ENCODE data around the gene DUS2. TPM values are rescaled to one million over a fixed set of nuclear protein-coding genes. Genes with fewer than 3 reads are reported as not detected.
"Not testable (repeated sequence)": the region's sequence is repeated elsewhere in the genome, so short reads cannot be mapped to it uniquely, and the experiment has no call there.

DUS2 gene
- total RNA-seq, 4 donors from 2014 or later: 10.0 to 14.1 (median 12.9) TPM

DNA sequence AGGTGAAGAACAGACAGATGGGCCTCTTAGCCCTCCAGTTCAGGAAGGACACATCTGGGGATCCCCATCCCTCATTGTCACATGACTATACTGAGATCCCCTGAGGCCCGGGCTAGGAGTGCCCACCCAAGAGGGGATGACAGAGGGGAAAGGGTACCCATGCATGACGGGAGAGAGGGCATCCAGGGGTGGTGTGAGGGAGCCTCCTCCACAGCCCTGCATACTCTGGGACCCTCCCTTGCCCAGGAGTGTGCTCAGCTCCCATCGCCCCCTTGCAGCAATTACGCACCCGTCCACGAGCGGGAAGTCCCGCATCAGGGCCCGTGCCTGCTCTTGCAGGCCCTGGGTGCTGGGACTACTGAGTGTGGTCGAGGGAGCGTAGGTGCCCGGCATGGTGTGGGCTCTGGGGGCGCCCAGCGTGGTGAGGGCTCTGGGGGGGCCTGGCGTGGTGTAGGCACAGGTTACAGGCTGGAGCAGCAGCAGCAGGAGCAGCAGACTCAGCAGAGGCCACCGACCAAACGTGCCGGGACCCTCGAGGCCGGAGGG lies 30.4 kb upstream of the DUS2 start:
- H3K27ac ChIP-seq: peak overlapping the region in 1 of 3 donors; percentile 46
- intact Hi-C loops (cut with DNase I): loop anchor here (5.0 to 10.0 kb wide), 2 partner anchors 50 to 242 kb away; partner anchors contain the start of gene ESRP2

DNA sequence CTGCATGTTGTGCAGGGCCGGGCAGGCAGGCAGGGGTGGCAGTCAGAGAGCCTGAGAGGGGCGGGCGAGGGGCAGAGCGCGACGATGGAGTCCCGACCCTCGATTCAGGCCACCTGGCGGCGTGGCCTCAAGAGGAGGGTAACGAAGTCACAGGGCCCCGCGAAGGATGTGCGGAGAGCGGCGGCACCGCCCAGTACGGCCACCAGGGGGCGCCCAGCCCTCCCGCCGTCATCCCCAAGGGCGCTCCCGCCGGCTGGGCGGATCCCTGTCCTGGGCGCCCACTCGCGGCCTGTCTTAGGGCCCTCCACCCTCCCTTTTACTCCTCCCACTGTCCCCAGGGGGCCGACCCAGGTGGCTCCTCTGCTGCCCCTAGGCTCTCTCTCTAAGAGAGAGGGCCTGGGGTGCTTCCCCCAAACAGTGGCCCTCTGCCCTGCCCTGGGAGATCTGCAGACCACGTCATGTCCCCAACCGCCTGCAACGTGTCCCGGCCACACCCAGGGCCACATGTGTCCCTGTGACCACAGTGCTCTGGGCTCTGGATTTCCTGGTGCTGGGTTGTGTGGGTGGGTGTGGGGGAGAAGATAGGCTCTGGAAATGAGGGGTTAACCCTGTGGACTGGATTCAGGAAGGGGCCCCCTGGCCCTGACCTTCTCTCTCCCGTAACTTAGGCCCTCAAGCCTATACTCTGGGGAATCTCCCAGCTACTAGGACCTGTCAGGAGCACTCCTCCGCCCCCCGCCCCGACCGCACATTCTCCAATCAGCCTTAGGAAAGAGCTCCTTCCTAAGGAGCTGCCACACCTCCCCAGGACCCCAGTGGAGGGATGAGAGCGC lies 29.7 kb upstream of the DUS2 start:
- Histone ChIP-seq H3K9me3 (no peaks in the 10 kb centered on the region), H3K4me1 (peaks cover 10 to 11% of the 10 kb centered on the region in 2 donors), H3K27ac (peak overlapping the region in 2 of 3 donors; percentile 7 to 46), H3K27me3 (no peaks in the 10 kb centered on the region), H3K36me3 (no peaks in the 10 kb centered on the region), H3K4me3 (replicated peaks in 1 of 3) (peak overlapping the region in 1 of 3 donors; percentile 5)
- WGBS, 2 donors: 29 to 60% methylated on average over 1 to 21 of the region's 39 CpGs
- TF ChIP-seq, protein P1, sequence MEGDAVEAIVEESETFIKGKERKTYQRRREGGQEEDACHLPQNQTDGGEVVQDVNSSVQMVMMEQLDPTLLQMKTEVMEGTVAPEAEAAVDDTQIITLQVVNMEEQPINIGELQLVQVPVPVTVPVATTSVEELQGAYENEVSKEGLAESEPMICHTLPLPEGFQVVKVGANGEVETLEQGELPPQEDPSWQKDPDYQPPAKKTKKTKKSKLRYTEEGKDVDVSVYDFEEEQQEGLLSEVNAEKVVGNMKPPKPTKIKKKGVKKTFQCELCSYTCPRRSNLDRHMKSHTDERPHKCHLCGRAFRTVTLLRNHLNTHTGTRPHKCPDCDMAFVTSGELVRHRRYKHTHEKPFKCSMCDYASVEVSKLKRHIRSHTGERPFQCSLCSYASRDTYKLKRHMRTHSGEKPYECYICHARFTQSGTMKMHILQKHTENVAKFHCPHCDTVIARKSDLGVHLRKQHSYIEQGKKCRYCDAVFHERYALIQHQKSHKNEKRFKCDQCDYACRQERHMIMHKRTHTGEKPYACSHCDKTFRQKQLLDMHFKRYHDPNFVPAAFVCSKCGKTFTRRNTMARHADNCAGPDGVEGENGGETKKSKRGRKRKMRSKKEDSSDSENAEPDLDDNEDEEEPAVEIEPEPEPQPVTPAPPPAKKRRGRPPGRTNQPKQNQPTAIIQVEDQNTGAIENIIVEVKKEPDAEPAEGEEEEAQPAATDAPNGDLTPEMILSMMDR (IDR thresholded peaks at IDR 0.05): peak; percentile 82 to 99 (median 97)
- peak in 1 of 2 donors; percentile 15 for TF ChIP-seq POLR2A (IDR thresholded peaks at IDR 0.05)
- DNase-seq: peak; percentile 74
- intact Hi-C loops (cut with DNase I): loop anchor here (5.0 to 10.0 kb wide), 2 partner anchors 49 to 241 kb away; partner anchors contain the start of gene ESRP2

More for the DNA sequence above, 30.4 kb upstream of the DUS2 start:
- DNase-seq: no peak
- Histone ChIP-seq H3K36me3 (no peaks in the 10 kb centered on the region), H3K9me3 (no peaks in the 10 kb centered on the region), H3K4me1 (peaks cover 10 to 11% of the 10 kb centered on the region in 2 donors), H3K27me3 (no peaks in the 10 kb centered on the region), H3K4me3 (replicated peaks in 1 of 3) (no peak overlapping the region)
- WGBS, 2 donors: 53 to 65% methylated on average over 6 to 17 of the region's 20 CpGs
- TF ChIP-seq POLR2A (IDR thresholded peaks at IDR 0.05): no peak
- TF ChIP-seq, protein P1 (IDR thresholded peaks at IDR 0.05): no peak

DNA sequence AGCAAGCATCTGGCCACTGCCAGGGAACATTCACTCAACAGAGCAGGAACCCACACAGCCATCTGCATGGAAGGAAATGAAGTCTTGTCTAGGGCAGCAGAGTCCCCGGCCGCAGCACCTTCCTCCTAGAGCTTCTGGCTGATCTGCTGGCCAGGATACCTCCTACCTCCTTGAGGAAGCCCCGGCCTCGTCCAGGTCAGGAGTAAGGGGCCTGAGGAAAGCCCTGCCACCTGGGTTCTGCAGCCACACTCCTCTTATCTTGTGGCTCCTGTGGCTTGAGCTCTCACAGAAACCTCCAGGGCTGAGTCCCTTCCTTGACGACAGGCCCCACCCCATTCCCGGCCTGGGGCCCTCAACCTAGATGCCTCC lies 29.1 kb upstream of the DUS2 start:
- DNase-seq; H3K27me3 ChIP-seq; H3K36me3 ChIP-seq; H3K4me3 ChIP-seq (replicated peaks in 1 of 3); H3K9me3 ChIP-seq: not testable (repeated sequence)
- H3K27ac ChIP-seq: peak overlapping the region in 1 of 3 donors; percentile 46
- intact Hi-C loops (cut with DNase I): loop anchor here (5.0 to 10.0 kb wide), 2 partner anchors 48 to 241 kb away; partner anchors contain the start of gene ESRP2
- peaks cover 10 to 11% of the 10 kb centered on the region in 2 donors for H3K4me1 ChIP-seq
- WGBS, 2 donors: 73 to 78% methylated on average over 3 to 4 of the region's 6 CpGs

DNA sequence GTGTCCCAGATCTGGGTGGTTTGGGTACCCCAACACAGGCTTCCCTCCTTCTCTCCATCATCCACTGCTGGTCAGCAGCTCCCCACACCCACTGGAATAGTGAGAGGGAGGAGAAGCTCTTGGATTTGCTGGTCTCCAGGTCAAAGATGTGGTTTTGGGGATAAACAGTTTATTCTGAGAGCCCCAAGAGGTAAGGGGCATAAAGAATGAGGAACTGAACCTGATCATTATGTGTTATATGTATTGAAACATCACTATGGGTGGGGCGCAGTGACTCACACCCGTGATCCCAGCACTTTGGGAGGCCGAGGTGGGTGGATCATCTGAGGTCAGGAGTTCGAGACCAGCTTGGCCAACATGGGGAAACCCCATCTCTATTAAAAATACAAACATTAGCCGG lies 27.7 kb upstream of the DUS2 start:
- H3K4me1 ChIP-seq: peaks cover 10 to 11% of the 10 kb centered on the region in 2 donors
- H3K27ac ChIP-seq: no peak overlapping the region
- 74 to 86% methylated on average over 5 of the region's 5 CpGs for WGBS, 2 donors
- no peaks in the 10 kb centered on the region for H3K36me3 ChIP-seq
- no peaks in the 10 kb centered on the region for H3K27me3 ChIP-seq
- H3K4me3 ChIP-seq (replicated peaks in 1 of 3): no peak overlapping the region
- no peak for TF ChIP-seq POLR2A (IDR thresholded peaks at IDR 0.05)
- TF ChIP-seq, protein P1 (IDR thresholded peaks at IDR 0.05): no peak
- DNase-seq: no peak
- no peaks in the 10 kb centered on the region for H3K9me3 ChIP-seq
- intact Hi-C loops (cut with DNase I): loop anchor here (10.0 kb wide), 1 partner anchor 239 kb away; the partner anchor contains the start of gene ESRP2

DNA sequence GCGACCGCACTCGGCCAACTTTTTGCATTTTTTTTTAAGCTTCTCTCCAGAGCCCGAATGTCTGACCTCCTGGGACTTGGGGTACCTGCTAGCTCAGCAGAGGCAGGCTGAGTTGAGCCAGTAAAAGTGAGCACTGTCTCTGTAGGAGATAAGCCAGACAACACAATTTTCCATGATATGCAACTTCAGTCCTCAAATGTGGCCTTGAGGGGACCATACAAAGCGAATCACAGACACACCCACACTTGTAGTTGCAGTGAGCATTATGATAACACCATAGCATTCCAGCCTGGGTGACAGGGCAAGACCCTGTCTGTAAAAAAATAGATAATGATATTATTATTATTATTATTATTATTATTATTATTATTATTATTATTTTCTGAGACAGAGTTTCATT lies 26.4 kb upstream of the DUS2 start:
- Histone ChIP-seq H3K27ac (no peak overlapping the region), H3K9me3 (no peaks in the 10 kb centered on the region), H3K36me3 (no peaks in the 10 kb centered on the region), H3K27me3 (no peaks in the 10 kb centered on the region), H3K4me1 (peaks cover 10 to 11% of the 10 kb centered on the region in 2 donors), H3K4me3 (replicated peaks in 1 of 3) (no peak overlapping the region)
- TF ChIP-seq, protein P1 (IDR thresholded peaks at IDR 0.05): no peak
- TF ChIP-seq POLR2A (IDR thresholded peaks at IDR 0.05): no peak
- intact Hi-C loops (cut with DNase I): loop anchor here (10.0 kb wide), 1 partner anchor 238 kb away; the partner anchor contains the start of gene ESRP2
- WGBS, 2 donors: 90 to 95% methylated on average over 5 of the region's 5 CpGs
- no peak for DNase-seq

DNA sequence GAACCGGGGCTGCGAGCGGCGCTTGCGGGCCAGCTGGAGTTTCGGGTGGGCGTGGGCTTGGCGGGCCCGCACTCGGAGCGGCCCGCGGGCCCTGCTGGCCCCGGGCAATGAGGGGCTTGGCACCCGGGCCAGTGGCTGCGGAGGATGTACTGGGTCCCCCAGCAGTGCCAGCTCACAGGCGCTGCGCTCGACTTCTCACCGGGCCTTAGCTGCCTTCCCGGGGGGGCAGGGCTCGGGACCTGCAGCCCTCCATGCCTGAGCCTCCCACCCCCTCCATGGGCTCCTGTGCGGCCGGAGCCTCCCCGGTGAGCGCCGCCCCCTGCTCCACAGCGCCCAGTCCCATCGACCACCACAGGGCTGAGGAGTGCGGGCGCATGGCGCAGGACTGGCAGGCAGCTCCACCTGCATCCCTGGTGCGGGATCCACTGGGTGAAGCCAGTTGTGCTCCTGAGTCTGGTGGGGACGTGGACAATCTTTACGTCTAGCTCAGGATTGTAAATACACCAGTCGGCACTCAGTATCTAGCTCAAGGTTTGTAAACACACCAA lies 24.8 kb upstream of the DUS2 start:
- 93 to 96% methylated on average over 3 to 23 of the region's 36 CpGs for WGBS, 2 donors
- not testable (repeated sequence) for H3K4me3 ChIP-seq (replicated peaks in 1 of 3); H3K9me3 ChIP-seq; H3K27me3 ChIP-seq; H3K4me1 ChIP-seq; H3K36me3 ChIP-seq; DNase-seq; H3K27ac ChIP-seq
- intact Hi-C loops (cut with DNase I): loop anchor here (10.0 kb wide), 1 partner anchor 236 kb away; the partner anchor contains the start of gene ESRP2

DNA sequence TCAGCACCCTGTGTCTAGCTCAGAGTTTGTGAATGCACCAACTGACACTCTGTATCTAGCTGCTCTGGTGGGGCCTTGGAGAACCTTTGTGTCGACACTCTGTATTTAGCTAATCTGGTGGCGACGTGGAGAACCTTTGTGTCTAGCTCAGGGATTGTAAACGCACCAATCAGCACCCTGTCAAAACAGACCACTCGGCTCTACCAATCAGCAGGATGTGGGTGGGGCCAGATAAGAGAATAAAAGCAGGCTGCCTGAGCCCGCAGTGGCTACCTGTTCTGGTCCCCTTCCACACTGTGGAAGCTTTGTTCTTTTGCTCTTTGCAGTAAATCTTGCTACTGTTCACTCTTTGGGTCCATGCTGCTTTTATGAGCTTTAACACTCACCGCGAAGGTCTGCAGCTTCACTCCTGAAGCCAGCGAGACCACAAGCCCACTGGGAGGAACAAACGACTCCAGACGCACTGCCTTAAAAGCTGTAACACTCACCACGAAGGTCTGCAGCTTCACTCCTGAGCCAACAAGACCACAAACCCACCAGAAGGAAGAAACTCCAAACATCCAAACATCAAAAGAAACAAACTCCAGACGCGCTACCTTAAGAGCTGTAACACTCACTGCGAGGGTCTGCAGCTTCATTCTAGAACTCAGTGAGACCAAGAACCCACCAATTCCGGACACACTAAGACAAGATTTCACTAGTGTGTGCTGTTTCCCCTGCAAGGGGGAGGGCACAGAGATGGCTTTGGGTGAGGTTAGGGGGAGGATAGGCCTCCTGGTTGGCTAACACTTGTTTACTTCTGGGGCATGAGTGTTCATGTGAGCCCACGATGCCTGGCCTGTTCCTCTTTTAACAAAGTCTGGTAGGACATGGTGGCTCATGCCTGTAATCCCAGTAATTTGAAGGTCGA lies 24.1 kb upstream of the DUS2 start, which contains the start of gene DPEP2:
Gene DPEP2, minus strand, starts transcription at position 706 of the 910 bp plus-strand sequence. CDS start 6,272 bp downstream, outside the sequence.
- H3K4me3 ChIP-seq (replicated peaks in 1 of 3); DNase-seq; H3K36me3 ChIP-seq; H3K27me3 ChIP-seq; H3K9me3 ChIP-seq; H3K4me1 ChIP-seq: not testable (repeated sequence)
- H3K27ac ChIP-seq: peak within 1 kb of the TSS in 1 of 3 donors; percentile 43
- WGBS, 2 donors: 79 to 81% methylated on average over 18 of the region's 18 CpGs
- intact Hi-C loops (cut with DNase I): loop anchor here (10.0 kb wide), 1 partner anchor 236 kb away; the partner anchor contains the start of gene ESRP2
